Natural killer cell (primary cell): ENCODE data around the gene DDX23. TPM values are rescaled to one million over a fixed set of nuclear protein-coding genes. Genes with fewer than 3 reads are reported as not detected.

Experiments used
- ATAC-seq, 3 donors: fragments of 150-1000 bp in 2 of 3; fragments of 200-7000 bp in 1 of 3; cut with Tn5 transposase; 1 replicate in 1 of 3; 2 replicates in 2 of 3; pipeline ENCODE4 v1.10.0; 2021; ENCODE audit warnings: mild to moderate bottlenecking in 2 of 3, moderate library complexity in 2 of 3
- DNase-seq, 2 donors: peaks; one replicate each; pipeline versions ENCODE4 v3.0.0 to v3.0.0-alpha.2; 2013 to 2021; ENCODE audit warnings: mixed read lengths in 1 of 2
- H3K27ac ChIP-seq: one replicate; pipeline ENCODE4 v1.5.1; 2013; ENCODE audit warnings: mild to moderate bottlenecking, low read length
- H3K27me3 ChIP-seq: one replicate; pipeline ENCODE4 v1.6.1; 2013; ENCODE audit warnings: low read length; ENCODE audit not compliant: control insufficient read depth, insufficient read depth
- H3K36me3 ChIP-seq: one replicate; pipeline ENCODE4 v1.6.1; 2013; ENCODE audit warnings: low read length; ENCODE audit not compliant: control insufficient read depth, insufficient read depth
- H3K4me1 ChIP-seq: one replicate; pipeline ENCODE4 v1.6.1; 2013; ENCODE audit warnings: low read length; ENCODE audit not compliant: control insufficient read depth, insufficient read depth
- H3K4me3 ChIP-seq: one replicate; pipeline ENCODE4 v1.5.1; 2013; ENCODE audit warnings: low read length
- H3K9me3 ChIP-seq: one replicate; pipeline ENCODE4 v1.6.1; 2013; ENCODE audit warnings: low read length; ENCODE audit not compliant: control insufficient read depth, insufficient read depth
- H3K27ac Mint-ChIP-seq, 2 donors: one replicate each; pipeline ENCODE4 v1.8.0; 2022; ENCODE audit warnings: mild to moderate bottlenecking in 2 of 2, mixed read lengths in 2 of 2, moderate library complexity in 1 of 2
- H3K27me3 Mint-ChIP-seq, 2 donors: one replicate each; pipeline ENCODE4 v1.8.0; 2022; ENCODE audit warnings: low read depth in 2 of 2, mixed read lengths in 2 of 2
- H3K36me3 Mint-ChIP-seq: one replicate; pipeline ENCODE4 v1.8.0; 2022; ENCODE audit warnings: mixed read lengths
- H3K4me1 Mint-ChIP-seq, 2 donors: one replicate each; pipeline ENCODE4 v1.8.0; 2022; ENCODE audit warnings: mixed read lengths in 2 of 2
- H3K4me3 Mint-ChIP-seq: one replicate; pipeline ENCODE4 v1.8.0; 2022; ENCODE audit warnings: mild to moderate bottlenecking, moderate library complexity, mixed read lengths
- H3K9me3 Mint-ChIP-seq, 2 donors: one replicate each; pipeline ENCODE4 v1.8.0; 2022; ENCODE audit warnings: mixed read lengths in 2 of 2
- CTCF ChIP-seq: fragments of 200-600 bp; IDR thresholded peaks from one replicate; pipeline ENCODE4 v1.8.0; 2022; ENCODE audit warnings: antibody characterized with exemption
- WGBS: methylation state at CpG from one replicate; pipeline ENCODE4 v1.1.7; 2013; ENCODE audit warnings: missing lambda C conversion rate; ENCODE audit not compliant: insufficient coverage; 5-methylcytosine and 5-hydroxymethylcytosine counted together
- intact Hi-C: fragments of 100-400 bp; cut with micrococcal nuclease; formaldehyde crosslinking; loops from one replicate; pipeline ENCODE4 v1.14.2; 2022
- total RNA-seq, 4 donors: library from RNA; stranded (reverse); fragments of 120-200 nt in 1 of 4; gene quantifications; one replicate each; pipeline versions ENCODE4 v1.2.3 to v1.2.4, GENCODE V29; 2013 to 2022

The DDX23 gene
- total RNA-seq, 3 donors from 2014 or later (not counting 1 experiment from before 2014, with no cell fraction given): 96.0 to 123 (median 104) TPM

- peaks cover 0 to 11% of the 10 kb centered on the region in 2 donors for H3K4me1 Mint-ChIP-seq
- Histone ChIP-seq H3K27me3 (peaks cover 7% of the 10 kb centered on the region), H3K4me1 (peaks cover 3% of the 10 kb centered on the region), H3K27ac (no peak overlapping the region), H3K4me3 (no peak overlapping the region), H3K9me3 (no peaks in the 10 kb centered on the region), H3K36me3 (no peaks in the 10 kb centered on the region)
- DNase-seq: no peak
- intact Hi-C loops: no loop called here
- no peak overlapping the region for H3K27ac Mint-ChIP-seq
- no peak for ATAC-seq
- TF ChIP-seq CTCF: no peak
- 94% methylated on average over 4 of the region's 4 CpGs for WGBS
- H3K9me3 Mint-ChIP-seq: no peaks in the 10 kb centered on the region
- H3K27me3 Mint-ChIP-seq: peaks cover 14 to 23% of the 10 kb centered on the region in 2 donors
- H3K4me3 Mint-ChIP-seq: no peak overlapping the region
- no peaks in the 10 kb centered on the region for H3K36me3 Mint-ChIP-seq
Observed at GRCh38 chr12:48783432-48783831, 68.5 kb downstream of the DDX23 start.

GRCh38 chr12:48782457-48783395 lies 69.2 kb downstream of the DDX23 start:
- no peak for TF ChIP-seq CTCF
- no peaks in the 10 kb centered on the region for H3K9me3 Mint-ChIP-seq
- peaks cover 6 to 16% of the 10 kb centered on the region in 2 donors for H3K27me3 Mint-ChIP-seq
- DNase-seq (no peak), ATAC-seq (no peak)
- 95% methylated on average over 63 of the region's 63 CpGs for WGBS
- H3K4me1 Mint-ChIP-seq: peaks cover 0 to 4% of the 10 kb centered on the region in 2 donors
- H3K9me3 ChIP-seq: no peaks in the 10 kb centered on the region
- H3K36me3 ChIP-seq: no peaks in the 10 kb centered on the region
- no peak overlapping the region for H3K4me3 ChIP-seq
- no peak overlapping the region for H3K27ac ChIP-seq
- no peaks in the 10 kb centered on the region for H3K4me1 ChIP-seq
- intact Hi-C loops: no loop called here
- H3K36me3 Mint-ChIP-seq: no peaks in the 10 kb centered on the region
- peaks cover under 1% of the 10 kb centered on the region for H3K27me3 ChIP-seq
- no peak overlapping the region for H3K27ac Mint-ChIP-seq
- H3K4me3 Mint-ChIP-seq: no peak overlapping the region

- no peak for TF ChIP-seq CTCF
- WGBS: 87% methylated on average over 9 of the region's 9 CpGs
Observed at GRCh38 chr12:48781750-48782456, 70.1 kb downstream of the DDX23 start.

More at GRCh38 chr12:48781750-48782456, 70.1 kb downstream of the DDX23 start:
- H3K27me3 ChIP-seq: no peaks in the 10 kb centered on the region
- no peaks in the 10 kb centered on the region for H3K36me3 ChIP-seq
- no peaks in the 10 kb centered on the region for H3K4me1 ChIP-seq
- Mint-ChIP-seq H3K27me3 (peaks cover 0 to 10% of the 10 kb centered on the region in 2 donors), H3K36me3 (no peaks in the 10 kb centered on the region), H3K27ac (no peak overlapping the region), H3K9me3 (no peaks in the 10 kb centered on the region), H3K4me1 (no peaks in the 10 kb centered on the region), H3K4me3 (no peak overlapping the region)
- no peak overlapping the region for H3K27ac ChIP-seq
- H3K9me3 ChIP-seq: no peaks in the 10 kb centered on the region
- ATAC-seq: no peak
- no peak overlapping the region for H3K4me3 ChIP-seq
- no peak for DNase-seq
- intact Hi-C loops: no loop called here
